Measurements from ENCODE around the gene DAPK1. TPM values are rescaled to one million over a fixed set of nuclear protein-coding genes. Genes with fewer than 3 reads are reported as not detected.

The DAPK1 gene
- total RNA-seq, 1 donor from 2014 or later = 0.79 TPM

GRCh38 chr9:87597710-87598443 is 100.2 kb downstream of the DAPK1 start:
- no peak for FAIRE-seq
- Histone ChIP-seq H3K4me3 (ENCODE audit: low read depth, low read length) (no peak overlapping the region), H3K27me3 (ENCODE audit: control insufficient read depth, insufficient read depth, low read length) (no peaks in the 10 kb centered on the region), H3K36me3 (ENCODE audit: control insufficient read depth, insufficient read depth, low read length) (no peaks in the 10 kb centered on the region)
- TF ChIP-seq, protein P1, sequence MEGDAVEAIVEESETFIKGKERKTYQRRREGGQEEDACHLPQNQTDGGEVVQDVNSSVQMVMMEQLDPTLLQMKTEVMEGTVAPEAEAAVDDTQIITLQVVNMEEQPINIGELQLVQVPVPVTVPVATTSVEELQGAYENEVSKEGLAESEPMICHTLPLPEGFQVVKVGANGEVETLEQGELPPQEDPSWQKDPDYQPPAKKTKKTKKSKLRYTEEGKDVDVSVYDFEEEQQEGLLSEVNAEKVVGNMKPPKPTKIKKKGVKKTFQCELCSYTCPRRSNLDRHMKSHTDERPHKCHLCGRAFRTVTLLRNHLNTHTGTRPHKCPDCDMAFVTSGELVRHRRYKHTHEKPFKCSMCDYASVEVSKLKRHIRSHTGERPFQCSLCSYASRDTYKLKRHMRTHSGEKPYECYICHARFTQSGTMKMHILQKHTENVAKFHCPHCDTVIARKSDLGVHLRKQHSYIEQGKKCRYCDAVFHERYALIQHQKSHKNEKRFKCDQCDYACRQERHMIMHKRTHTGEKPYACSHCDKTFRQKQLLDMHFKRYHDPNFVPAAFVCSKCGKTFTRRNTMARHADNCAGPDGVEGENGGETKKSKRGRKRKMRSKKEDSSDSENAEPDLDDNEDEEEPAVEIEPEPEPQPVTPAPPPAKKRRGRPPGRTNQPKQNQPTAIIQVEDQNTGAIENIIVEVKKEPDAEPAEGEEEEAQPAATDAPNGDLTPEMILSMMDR (IDR thresholded peaks at IDR 0.05; ENCODE audit: insufficient read depth, low read length, severe bottlenecking) = no peak
- no peak for DNase-seq (ENCODE audit: low read depth)

DNA sequence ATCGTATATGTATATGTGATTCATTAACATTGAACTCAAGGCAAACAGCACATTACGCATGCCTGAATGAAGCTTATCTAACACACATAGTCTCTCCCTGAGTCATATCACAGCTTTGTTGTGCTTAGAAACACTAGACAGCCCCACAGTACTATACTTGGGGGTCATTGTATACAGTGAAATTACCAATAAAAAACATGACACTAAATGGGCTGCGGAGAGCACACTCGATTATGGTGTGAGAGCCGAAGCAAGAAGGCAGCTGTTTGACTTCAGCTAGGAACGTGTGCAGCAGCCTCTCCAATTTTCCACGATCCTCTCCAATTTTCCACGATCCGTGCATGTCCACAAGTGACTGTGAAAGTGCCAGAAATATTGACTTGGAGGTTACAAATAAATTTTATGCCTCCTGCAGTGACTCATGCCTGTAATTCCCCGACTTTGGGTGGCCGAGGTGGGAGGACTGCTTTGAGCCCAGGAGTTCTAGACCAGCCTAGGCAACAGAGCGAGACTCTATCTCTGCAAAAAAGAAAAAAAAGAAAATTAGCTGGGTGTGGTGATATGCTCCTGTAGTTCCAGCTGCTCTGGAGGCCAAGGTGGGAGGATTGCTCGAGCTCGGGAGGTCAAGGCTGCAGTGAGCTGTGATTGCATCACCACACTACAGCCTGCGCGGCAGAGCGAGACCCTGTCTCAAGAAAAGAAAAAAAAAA is 102.4 kb downstream of the DAPK1 start:
- DNase-seq (ENCODE audit: low read depth) = peak; percentile 88

DNA sequence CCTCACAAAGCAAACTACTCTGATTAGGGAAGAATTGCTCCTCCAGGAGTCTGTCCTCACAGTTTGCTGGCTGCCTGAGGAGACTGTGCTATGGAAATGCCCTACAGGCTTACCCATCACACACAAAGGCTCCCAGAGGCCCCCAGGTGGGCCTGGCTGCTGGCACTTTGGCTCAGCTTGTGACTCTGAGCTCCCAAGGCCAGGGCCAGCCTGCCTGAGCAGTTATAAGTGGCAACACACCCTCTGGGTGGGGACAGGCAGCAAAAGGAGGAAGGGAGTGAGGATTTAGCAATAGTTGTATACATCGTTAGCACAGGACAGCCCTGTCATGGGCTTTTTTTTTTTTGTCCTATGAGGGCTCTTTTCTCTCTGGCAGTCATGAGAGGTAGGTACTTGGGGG is 103.5 kb downstream of the DAPK1 start:
- FAIRE-seq = no peak

More for the DNA sequence above, 102.4 kb downstream of the DAPK1 start:
- no peak for FAIRE-seq
- no peaks in the 10 kb centered on the region for H3K27me3 ChIP-seq (ENCODE audit: control insufficient read depth, insufficient read depth, low read length)
- no peaks in the 10 kb centered on the region for H3K36me3 ChIP-seq (ENCODE audit: control insufficient read depth, insufficient read depth, low read length)
- H3K4me3 ChIP-seq (ENCODE audit: low read depth, low read length) = no peak overlapping the region
- TF ChIP-seq, protein P1 (IDR thresholded peaks at IDR 0.05; ENCODE audit: insufficient read depth, low read length, severe bottlenecking) = no peak

GRCh38 chr9:87601595-87601994 is 103.9 kb downstream of the DAPK1 start:
- no peak for FAIRE-seq
- H3K27me3 ChIP-seq (ENCODE audit: control insufficient read depth, insufficient read depth, low read length) = no peaks in the 10 kb centered on the region
- H3K4me3 ChIP-seq (ENCODE audit: low read depth, low read length) = no peak overlapping the region
- TF ChIP-seq, protein P1 (IDR thresholded peaks at IDR 0.05; ENCODE audit: insufficient read depth, low read length, severe bottlenecking) = no peak
- no peaks in the 10 kb centered on the region for H3K36me3 ChIP-seq (ENCODE audit: control insufficient read depth, insufficient read depth, low read length)
- no peak for DNase-seq (ENCODE audit: low read depth)

More for the DNA sequence above, 103.5 kb downstream of the DAPK1 start:
- H3K36me3 ChIP-seq (ENCODE audit: control insufficient read depth, insufficient read depth, low read length) = no peaks in the 10 kb centered on the region
- H3K27me3 ChIP-seq (ENCODE audit: control insufficient read depth, insufficient read depth, low read length) = no peaks in the 10 kb centered on the region
- H3K4me3 ChIP-seq (ENCODE audit: low read depth, low read length) = no peak overlapping the region
- TF ChIP-seq, protein P1 (IDR thresholded peaks at IDR 0.05; ENCODE audit: insufficient read depth, low read length, severe bottlenecking) = no peak
- DNase-seq (ENCODE audit: low read depth) = no peak

GRCh38 chr9:87602933-87603643 is 105.4 kb downstream of the DAPK1 start:
- Histone ChIP-seq H3K36me3 (ENCODE audit: control insufficient read depth, insufficient read depth, low read length) (no peaks in the 10 kb centered on the region), H3K27me3 (ENCODE audit: control insufficient read depth, insufficient read depth, low read length) (no peaks in the 10 kb centered on the region), H3K4me3 (ENCODE audit: low read depth, low read length) (no peak overlapping the region)
- FAIRE-seq (no peak), DNase-seq (ENCODE audit: low read depth) (no peak)
- TF ChIP-seq, protein P1 (IDR thresholded peaks at IDR 0.05; ENCODE audit: insufficient read depth, low read length, severe bottlenecking) = no peak
